T47D (cell line): ENCODE measurements around the gene MRGPRE.

Source experiments
- DNase-seq, 2 experiments: peaks; one replicate each; pipeline versions ENCODE4 v3.0.0 to v3.0.0-alpha.2; 2011 to 2012; ENCODE audit warnings: low read depth in 1 of 2, low spot score in 1 of 2
- JUND ChIP-seq: IDR thresholded peaks from 2 replicates; pipeline ENCODE4 v1.6.1; 2012; ENCODE audit warnings: low read depth
- in situ Hi-C: cut with HindIII; loops from 2 replicates; pipeline ENCODE4 v1.10.0; 2016; ENCODE audit warnings: low sequenced_read_pairs, low pct_unique_long_range_greater_than_20kb

Gene MRGPRE

GRCh38 chr11:3202305-3202704 lies 29.9 kb downstream of the MRGPRE start:
- DNase-seq, result no peak
- no peak for TF ChIP-seq JUND
- in situ Hi-C loops, result no loop called here

DNA sequence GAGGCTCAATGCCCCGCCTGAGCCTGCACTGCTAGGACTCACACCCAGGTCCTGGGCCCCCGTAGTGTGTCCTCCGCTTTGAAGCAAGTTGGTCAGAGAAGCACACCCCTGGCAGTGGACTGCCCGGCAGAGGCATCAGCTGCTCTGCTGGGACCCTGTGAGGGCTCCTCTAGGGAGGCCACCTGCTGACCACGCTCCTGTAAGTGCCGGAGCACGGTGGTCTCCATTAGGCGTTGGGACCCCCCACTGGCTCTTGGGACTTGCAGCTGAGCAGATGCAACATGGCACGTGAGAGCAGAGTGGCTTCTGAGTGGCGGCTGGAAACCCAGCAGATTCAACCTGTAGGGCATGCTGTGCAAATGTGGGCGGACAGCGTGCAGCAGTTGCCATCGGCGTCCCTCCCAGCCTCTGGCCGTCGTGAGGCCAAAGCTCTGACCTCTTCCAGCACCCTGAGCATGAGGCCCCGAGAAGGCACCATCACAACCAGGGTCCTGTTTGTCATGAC lies 30.5 kb downstream of the MRGPRE start:
- DNase-seq, result no peak
- TF ChIP-seq JUND, result no peak
- in situ Hi-C loops, result no loop called here

DNA sequence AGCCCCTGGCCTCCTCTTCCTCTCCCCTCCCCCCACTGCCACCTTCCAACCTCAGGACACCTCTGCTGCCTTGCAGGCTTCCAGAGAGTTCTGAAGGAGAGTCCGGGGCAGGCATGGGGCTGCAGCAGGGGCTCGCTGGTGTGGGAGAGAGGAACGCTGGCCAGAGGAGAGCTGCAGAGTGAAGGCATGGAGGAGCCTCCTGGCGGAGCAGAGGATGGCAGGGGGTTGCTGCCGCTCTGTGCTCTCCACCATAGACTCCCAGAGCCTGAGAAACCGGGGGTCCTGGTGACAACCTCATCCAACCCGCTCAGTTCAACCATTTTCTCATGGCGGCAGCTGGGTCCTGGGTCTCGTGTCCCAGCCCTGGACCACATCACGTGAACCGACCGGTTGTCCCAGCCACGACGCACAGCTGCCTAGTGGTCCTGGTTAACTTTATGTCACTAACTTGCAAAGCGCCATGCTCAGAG lies 31.1 kb downstream of the MRGPRE start:
- no peak for DNase-seq
- in situ Hi-C loops, result no loop called here
- no peak for TF ChIP-seq JUND

GRCh38 chr11:3200388-3201111 lies 31.7 kb downstream of the MRGPRE start:
- no peak for TF ChIP-seq JUND
- in situ Hi-C loops, result no loop called here
- no peak for DNase-seq

- in situ Hi-C loops, result no loop called here
- TF ChIP-seq JUND, result no peak
- DNase-seq, result no peak
Measured at GRCh38 chr11:3199537-3200295, 32.5 kb downstream of the MRGPRE start.

GRCh38 chr11:3198815-3199214 lies 33.4 kb downstream of the MRGPRE start:
- DNase-seq, result no peak
- in situ Hi-C loops, result no loop called here
- no peak for TF ChIP-seq JUND

DNA sequence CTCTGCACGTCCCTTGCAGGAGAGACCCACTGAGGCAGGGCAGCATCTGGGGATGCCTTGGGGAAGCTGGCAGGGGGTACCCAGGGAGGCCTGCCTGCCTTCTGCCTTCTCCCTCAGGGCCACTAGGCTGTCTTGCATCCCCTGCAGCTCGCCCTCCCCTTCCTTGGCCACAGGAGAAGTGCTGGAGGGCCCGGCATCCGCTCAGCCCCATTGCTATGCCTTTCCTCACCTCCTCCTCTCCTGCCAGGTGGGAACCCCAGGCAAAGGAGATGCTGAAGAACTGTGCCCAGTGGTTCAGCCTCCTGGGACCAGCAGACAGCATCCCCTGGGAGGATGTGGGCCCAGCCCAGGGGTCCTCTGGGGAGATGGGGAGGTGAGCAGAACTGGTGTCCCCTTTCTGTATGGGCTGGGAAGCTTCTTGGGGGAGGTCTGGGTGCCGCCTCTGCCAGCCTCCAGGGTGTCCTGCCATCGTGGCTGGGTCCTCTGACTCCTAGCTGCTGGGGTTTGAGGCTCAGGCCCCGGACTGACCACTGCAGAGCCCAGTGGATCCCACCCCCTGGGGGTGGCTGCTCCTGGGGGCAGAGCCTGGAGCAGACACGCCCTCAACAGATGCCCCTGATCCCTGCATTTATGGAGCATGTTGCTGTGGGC lies 34.2 kb downstream of the MRGPRE start:
- DNase-seq, result no peak
- no peak for TF ChIP-seq JUND
- in situ Hi-C loops, result no loop called here

GRCh38 chr11:3197044-3197695 lies 35.0 kb downstream of the MRGPRE start:
- no peak for DNase-seq
- in situ Hi-C loops, result no loop called here
- TF ChIP-seq JUND, result no peak

- TF ChIP-seq JUND, result no peak
- DNase-seq, result no peak
- in situ Hi-C loops, result no loop called here
Measured at GRCh38 chr11:3196161-3197043, 35.8 kb downstream of the MRGPRE start.

DNA sequence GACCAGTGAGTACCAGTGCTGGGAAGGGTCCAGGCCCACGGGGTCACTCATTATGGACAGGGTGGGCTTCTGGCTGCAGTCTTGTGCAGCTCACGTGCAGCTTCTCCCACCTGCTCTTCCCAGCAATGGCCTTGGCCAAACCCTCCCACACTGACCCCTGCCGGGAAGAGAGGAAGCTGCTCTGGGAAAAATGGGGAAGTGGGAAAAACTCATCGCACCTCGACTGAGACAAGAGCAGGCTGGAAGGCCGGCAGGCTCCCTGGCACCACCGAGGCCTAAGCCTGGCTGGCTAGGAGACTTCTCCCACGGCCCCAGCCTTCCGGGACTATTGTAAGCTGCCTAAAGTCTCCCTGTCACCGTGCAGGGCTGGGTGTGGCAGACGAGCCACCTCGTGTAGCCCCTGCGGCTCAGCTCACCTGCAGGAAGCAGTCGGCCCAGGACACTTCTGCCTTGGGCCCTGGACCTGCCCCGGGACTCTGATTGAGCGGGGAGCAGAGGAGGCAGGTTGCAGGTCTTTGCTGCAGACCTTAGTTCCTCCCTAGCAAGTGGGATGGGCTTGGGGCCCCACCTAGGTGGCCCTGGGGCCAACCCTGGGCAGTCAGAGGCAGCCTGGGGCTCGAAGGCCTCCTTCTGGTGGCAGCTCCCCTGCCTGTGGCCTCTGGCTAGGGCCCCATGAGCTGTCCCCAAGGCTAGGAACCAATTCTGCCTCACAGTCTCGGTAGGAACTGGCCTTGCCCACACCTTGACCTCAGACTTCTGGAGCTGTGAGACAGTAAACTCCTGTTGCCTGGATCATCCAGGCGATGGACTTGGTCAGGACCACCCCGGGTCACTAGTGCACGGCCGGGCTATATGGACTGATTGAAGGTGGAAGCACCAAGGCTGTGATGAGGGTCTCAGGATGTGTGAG lies 36.7 kb downstream of the MRGPRE start:
- peak in 1 of 2 experiments; percentile 28 for DNase-seq
- in situ Hi-C loops, result no loop called here
- no peak for TF ChIP-seq JUND
